ENCODE measurements around the gene ID3.

ID3 gene

GRCh38 chr1:23568608-23569383 lies 9.5 kb upstream of the ID3 start:
- DNase-seq (ENCODE audit: low read depth), result no peak
- TF ChIP-seq CTCF (IDR thresholded peaks at IDR 0.05; ENCODE audit: low read depth, low read length, missing control alignments), result no peak
- H3K4me3 ChIP-seq (ENCODE audit: low read depth, low read length), result peak overlapping the region; percentile 46; the same call in 1 of the 2 replicates

GRCh38 chr1:23567996-23568607 lies 8.8 kb upstream of the ID3 start:
- no peak for DNase-seq (ENCODE audit: low read depth)

GRCh38 chr1:23567629-23567995 lies 8.3 kb upstream of the ID3 start:
- no peak for DNase-seq (ENCODE audit: low read depth)
- TF ChIP-seq CTCF (IDR thresholded peaks at IDR 0.05; ENCODE audit: low read depth, low read length, missing control alignments), result no peak
- H3K4me3 ChIP-seq (ENCODE audit: low read depth, low read length), result 0 out of 2 replicates have a peak overlapping the region, but pooled peaks have one; percentile 8

More at GRCh38 chr1:23567996-23568607, 8.8 kb upstream of the ID3 start:
- H3K4me3 ChIP-seq (ENCODE audit: low read depth, low read length), result peak overlapping the region; percentile 46
- TF ChIP-seq CTCF (IDR thresholded peaks at IDR 0.05; ENCODE audit: low read depth, low read length, missing control alignments), result no peak

DNA sequence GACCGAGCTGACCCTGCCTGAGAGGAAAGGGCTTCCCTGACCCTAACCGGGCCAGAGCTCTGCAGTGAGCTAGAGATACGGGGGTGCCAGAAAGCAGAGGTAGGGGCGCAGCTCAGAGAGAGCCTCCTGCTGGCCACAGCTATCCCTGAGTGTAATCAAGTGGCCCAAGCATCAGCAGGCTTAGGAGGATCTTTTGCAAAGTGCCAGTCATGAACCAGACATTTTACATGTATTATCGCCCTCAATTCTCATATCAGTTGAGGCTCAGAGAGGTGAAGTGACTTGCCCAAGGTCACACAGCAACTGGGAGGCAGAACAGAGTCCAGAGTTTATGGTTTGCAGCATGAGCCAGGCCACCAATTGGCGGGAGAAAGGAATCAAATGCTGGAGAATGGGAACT lies 7.0 kb upstream of the ID3 start:
- no peak overlapping the region for H3K4me3 ChIP-seq (ENCODE audit: low read depth, low read length)
- no peak for TF ChIP-seq CTCF (IDR thresholded peaks at IDR 0.05; ENCODE audit: low read depth, low read length, missing control alignments)
- DNase-seq (ENCODE audit: low read depth), result no peak

GRCh38 chr1:23565776-23566175 lies 6.5 kb upstream of the ID3 start:
- no peak for DNase-seq (ENCODE audit: low read depth)
- no peak for TF ChIP-seq CTCF (IDR thresholded peaks at IDR 0.05; ENCODE audit: low read depth, low read length, missing control alignments)
- H3K4me3 ChIP-seq (ENCODE audit: low read depth, low read length), result no peak overlapping the region

DNA sequence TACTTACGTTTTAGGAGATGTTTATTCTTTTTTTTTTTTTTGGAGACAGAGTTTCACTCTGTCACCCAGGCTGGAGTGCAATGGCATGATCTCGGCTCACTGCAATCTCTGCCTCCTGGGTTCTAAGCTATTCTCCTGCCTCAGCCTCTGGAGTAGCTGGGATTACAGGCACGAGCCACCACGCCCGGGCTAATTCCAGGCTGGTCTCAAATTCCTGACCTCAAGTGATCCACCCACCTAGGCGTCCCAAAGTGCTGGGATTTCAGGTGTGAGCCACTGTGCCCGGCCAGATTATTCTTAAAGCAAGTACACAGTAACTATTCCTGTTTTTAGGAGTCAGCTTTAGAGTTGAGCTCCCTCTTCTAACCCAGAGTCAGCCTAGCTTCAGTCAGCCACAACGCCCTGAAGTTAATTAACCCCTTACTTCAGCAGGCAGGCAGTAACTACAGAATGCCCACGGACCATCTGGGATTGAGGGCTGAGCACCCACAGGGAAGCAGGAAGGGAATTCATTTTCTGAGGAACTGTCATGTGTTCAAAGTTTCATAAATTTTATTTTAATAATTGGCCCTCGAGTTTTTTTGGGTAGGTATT lies 5.3 kb upstream of the ID3 start:
- H3K4me3 ChIP-seq (ENCODE audit: low read depth, low read length), result no peak overlapping the region
- TF ChIP-seq CTCF (IDR thresholded peaks at IDR 0.05; ENCODE audit: low read depth, low read length, missing control alignments), result no peak
- no peak for DNase-seq (ENCODE audit: low read depth)
